A549 (cell line): ENCODE measurements around the gene KIF9. TPM values are rescaled to one million over a fixed set of nuclear protein-coding genes. Genes with fewer than 3 reads are reported as not detected.

Experiments used
- ATAC-seq, 2 experiments: fragments of 200-7000 bp in 1 of 2; fragments of >200 bp in 1 of 2; cut with Nextera tagmentation in 1 of 2; cut with Tn5 transposase in 1 of 2; 3 replicates each; pipeline versions ENCODE4 v1.8.0 to v1.9.1; 2018 to 2020; ENCODE audit warnings: mild to moderate bottlenecking in 1 of 2, moderate library complexity in 1 of 2
- CTCF ChIA-PET: fragments of 300-600 bp; sonication (Branson Sonifier 250); formaldehyde crosslinking; extraction: SDS; loops from one replicate; lab custom pipeline; 2021; ENCODE audit warnings: antibody characterized with exemption, inconsistent platforms; lab: Yijun Ruan, JAX
- POLR2A ChIA-PET: fragments of 350-600 bp; formaldehyde crosslinking; extraction: SDS; loops from one replicate; lab custom pipeline; 2021; ENCODE audit warnings: antibody characterized with exemption, inconsistent platforms; lab: Yijun Ruan, JAX
- DNase-seq, 2 experiments: peaks; one replicate each; pipeline versions ENCODE4 v3.0.0 to v3.0.0-alpha.2; 2011 to 2016; ENCODE audit warnings: low read depth in 1 of 2, low spot score in 1 of 2
- FAIRE-seq: peaks from 2 replicates; lab custom pipeline; 2011; peaks lifted over from hg19 to GRCh38; lab: Jason Lieb, UNC
- H3K27ac ChIP-seq, 2 experiments: fragments of >200 bp; sonication (Bioruptor Twin); formaldehyde crosslinking; 3 replicates each; pipeline ENCODE4 v1.5.1; 2016 to 2017
- H3K4me1 ChIP-seq: fragments of >200 bp; sonication (Bioruptor Twin); formaldehyde crosslinking; 3 replicates; pipeline ENCODE4 v1.6.1; 2016
- H3K4me2 ChIP-seq: fragments of >200 bp; sonication (Bioruptor Twin); formaldehyde crosslinking; 3 replicates; pipeline ENCODE4 v1.6.1; 2016
- H3K4me3 ChIP-seq: fragments of >200 bp; sonication (Bioruptor Twin); formaldehyde crosslinking; 3 replicates; pipeline ENCODE4 v1.5.1; 2016
- H3K9me3 ChIP-seq: fragments of >200 bp; sonication (Bioruptor Twin); formaldehyde crosslinking; 3 replicates; pipeline ENCODE4 v1.6.1; 2016
- BHLHE40 ChIP-seq: IDR thresholded peaks from 2 replicates; pipeline ENCODE4 v1.6.1; 2012; ENCODE audit warnings: low read depth, low read length, inconsistent platforms
- CBX8 ChIP-seq: fragments of 200-600 bp; sonication (generic); IDR thresholded peaks from 2 replicates; pipeline ENCODE4 v1.6.1; 2016
- CHD4 ChIP-seq: fragments of 200-600 bp; sonication (generic); IDR thresholded peaks from 2 replicates; pipeline ENCODE4 v1.6.1; 2016; ENCODE audit warnings: antibody characterized with exemption, mild to moderate bottlenecking, borderline replicate concordance
- EHMT2 ChIP-seq: fragments of 200-600 bp; sonication (generic); IDR thresholded peaks from 2 replicates; pipeline ENCODE4 v1.6.1; 2016; ENCODE audit warnings: antibody characterized with exemption, low read depth, mild to moderate bottlenecking, moderate library complexity
- EP300 ChIP-seq, 2 experiments: fragments of >200 bp; sonication (Bioruptor Twin); formaldehyde crosslinking; IDR thresholded peaks; 2 replicates in 1 of 2; 3 replicates in 1 of 2; pipeline ENCODE4 v1.6.1; 2016 to 2017
- FOSB ChIP-seq: fragments of 250-450 bp; sonication (Bioruptor Pico); IDR thresholded peaks from 2 replicates; pipeline ENCODE4 v1.5.0; 2020; ENCODE audit warnings: mild to moderate bottlenecking, moderate library complexity
- HOXB13 ChIP-seq: fragments of 250-450 bp; sonication (Bioruptor Pico); IDR thresholded peaks from 2 replicates; pipeline ENCODE4 v1.5.0; 2020; ENCODE audit warnings: low read depth, mild to moderate bottlenecking, moderate library complexity
- JUN ChIP-seq, 2 experiments: fragments of >200 bp; sonication (Bioruptor Twin); formaldehyde crosslinking; IDR thresholded peaks; 2 replicates in 1 of 2; 3 replicates in 1 of 2; pipeline ENCODE4 v1.6.1; 2016 to 2017
- MAZ ChIP-seq: fragments of 150-350 bp; IDR thresholded peaks from 2 replicates; pipeline ENCODE4 v1.6.1; 2014; ENCODE audit warnings: antibody characterized with exemption, low read depth, low read length, borderline replicate concordance
- MYC ChIP-seq: IDR thresholded peaks from 2 replicates; pipeline ENCODE4 v1.6.1; 2012; ENCODE audit warnings: mild to moderate bottlenecking, inconsistent platforms, low read length, improper control_type of control experiment, borderline replicate concordance
- NFE2L2 ChIP-seq: fragments of 150-350 bp; conservative IDR thresholded peaks from 2 replicates; pipeline ENCODE4 v1.6.1; 2014; ENCODE audit warnings: low read length
- NPAS2 ChIP-seq: fragments of 250-450 bp; sonication (Bioruptor Pico); IDR thresholded peaks from 2 replicates; pipeline ENCODE4 v1.8.0; 2022; ENCODE audit warnings: mild to moderate bottlenecking, moderate library complexity, borderline replicate concordance
- POLR2AphosphoS2 ChIP-seq: conservative IDR thresholded peaks from 2 replicates; pipeline ENCODE4 v1.6.1; 2012; ENCODE audit warnings: low read length, improper control_type of control experiment, inconsistent platforms
- RFX5 ChIP-seq: fragments of 450-650 bp; IDR thresholded peaks from 2 replicates; pipeline ENCODE4 v1.7.1; 2014; ENCODE audit warnings: antibody characterized with exemption, mild to moderate bottlenecking, moderate library complexity
- TFCP2L1 ChIP-seq: fragments of 250-450 bp; sonication (Bioruptor Pico); IDR thresholded peaks from 2 replicates; pipeline ENCODE4 v1.5.0; 2021; ENCODE audit warnings: mild to moderate bottlenecking
- ZNF302 ChIP-seq: fragments of 250-450 bp; sonication (Bioruptor Pico); IDR thresholded peaks from 2 replicates; pipeline ENCODE4 v1.9.0; 2021; ENCODE audit warnings: inconsistent platforms, mild to moderate bottlenecking, moderate library complexity
- ZSCAN20 ChIP-seq: fragments of 250-450 bp; sonication (Bioruptor Pico); IDR thresholded peaks from 2 replicates; pipeline ENCODE4 v1.8.0; 2022; ENCODE audit warnings: mild to moderate bottlenecking, moderate library complexity
- WGBS: methylation state at CpG from one replicate; pipeline ENCODE4 v1.1.6; 2017; ENCODE audit errors: missing lambda C conversion rate; 5-methylcytosine and 5-hydroxymethylcytosine counted together
- polyA plus RNA-seq, 4 experiments: library from polyadenylated mRNA; depleted of rRNA in 3 of 4; stranded (reverse); fragments of >200 nt; fragmentation: RNase III in 1 of 4; extraction: RNeasy Plus Mini Kit Qiagen cat#74134 plus additional on column Dnase treatment in 1 of 4; gene quantifications; 2 replicates in 3 of 4; 3 replicates in 1 of 4; pipeline ENCODE4 v1.2.3, GENCODE V29; 2011 to 2017
- TF ChIP-seq, protein P1 (sequence below): fragments of >200 bp; sonication (Bioruptor Twin); formaldehyde crosslinking; IDR thresholded peaks from 3 replicates; pipeline ENCODE4 v1.5.1; 2016
- TF ChIP-seq, protein P2 (sequence below): fragments of 150-350 bp; IDR thresholded peaks from 2 replicates; pipeline ENCODE4 v1.6.1; 2014; ENCODE audit warnings: low read depth, mild to moderate bottlenecking, low read length
- TF ChIP-seq, protein P3 (sequence below): fragments of 200-600 bp; sonication (generic); IDR thresholded peaks from 2 replicates; pipeline ENCODE4 v1.6.1; 2016; ENCODE audit warnings: antibody characterized with exemption, mild to moderate bottlenecking, moderate library complexity
- TF ChIP-seq, protein P4 (sequence below): IDR thresholded peaks from 2 replicates; pipeline ENCODE4 v1.6.1; 2012
- TF ChIP-seq, protein P5 (sequence below): fragments of >200 bp; sonication (Bioruptor Twin); formaldehyde crosslinking; IDR thresholded peaks from 2 replicates; pipeline ENCODE4 v1.6.1; 2016
- TF ChIP-seq, protein P6 (sequence below): fragments of 450-650 bp; IDR thresholded peaks from 2 replicates; pipeline ENCODE4 v1.6.1; 2014; ENCODE audit warnings: antibody characterized with exemption
- TF ChIP-seq, protein P7 (sequence below): fragments of 250-450 bp; sonication (Bioruptor Pico); IDR thresholded peaks from 2 replicates; pipeline ENCODE4 v1.5.0; 2020; ENCODE audit warnings: low read depth, mild to moderate bottlenecking, moderate library complexity

KIF9 gene
- polyA plus RNA-seq, 2 of the 4 experiments (the other 2 are of a cell fraction) = 12.6 to 15.5 TPM

DNA sequence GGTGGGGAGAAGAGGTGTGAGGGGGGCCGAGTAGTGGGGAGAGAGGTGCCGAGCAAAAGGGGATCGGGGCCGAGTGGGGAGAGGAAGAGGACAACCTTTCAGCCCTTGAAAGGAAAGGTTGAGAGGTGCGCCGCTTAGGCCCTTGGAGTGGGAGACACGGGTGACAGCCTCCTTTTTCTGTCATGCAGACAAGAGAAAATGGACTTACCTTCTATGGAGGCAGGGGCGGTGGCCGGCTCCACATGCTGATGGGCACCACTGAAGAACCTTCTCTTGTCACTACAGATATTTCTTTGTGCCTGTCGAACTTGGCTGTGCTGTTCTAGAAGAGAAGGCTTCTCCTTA is 566 bp upstream of the KIF9 start:
- ATAC-seq = peak in 1 of 2 experiments; percentile 3; a peak in 1 of 6 replicates
- DNase-seq = peak; percentile 5 to 13
- Histone ChIP-seq H3K4me2 (peak overlapping the region; percentile 98), H3K4me3 (peak overlapping the region; percentile 85), H3K4me1 (peaks cover 13% of the 10 kb centered on the region)
- TF ChIP-seq RFX5 (no peak), POLR2AphosphoS2 (no peak), MYC (no peak), ZNF302 (CRISPR knock-in tag) (no peak), FOSB (no peak), BHLHE40 (no peak), ZSCAN20 (CRISPR knock-in tag) (no peak), EP300 (IDR thresholded peaks at IDR 0.05) (no peak), CHD4 (no peak), MAZ (no peak), HOXB13 (CRISPR knock-in tag) (no peak)
- TF ChIP-seq, protein P1, sequence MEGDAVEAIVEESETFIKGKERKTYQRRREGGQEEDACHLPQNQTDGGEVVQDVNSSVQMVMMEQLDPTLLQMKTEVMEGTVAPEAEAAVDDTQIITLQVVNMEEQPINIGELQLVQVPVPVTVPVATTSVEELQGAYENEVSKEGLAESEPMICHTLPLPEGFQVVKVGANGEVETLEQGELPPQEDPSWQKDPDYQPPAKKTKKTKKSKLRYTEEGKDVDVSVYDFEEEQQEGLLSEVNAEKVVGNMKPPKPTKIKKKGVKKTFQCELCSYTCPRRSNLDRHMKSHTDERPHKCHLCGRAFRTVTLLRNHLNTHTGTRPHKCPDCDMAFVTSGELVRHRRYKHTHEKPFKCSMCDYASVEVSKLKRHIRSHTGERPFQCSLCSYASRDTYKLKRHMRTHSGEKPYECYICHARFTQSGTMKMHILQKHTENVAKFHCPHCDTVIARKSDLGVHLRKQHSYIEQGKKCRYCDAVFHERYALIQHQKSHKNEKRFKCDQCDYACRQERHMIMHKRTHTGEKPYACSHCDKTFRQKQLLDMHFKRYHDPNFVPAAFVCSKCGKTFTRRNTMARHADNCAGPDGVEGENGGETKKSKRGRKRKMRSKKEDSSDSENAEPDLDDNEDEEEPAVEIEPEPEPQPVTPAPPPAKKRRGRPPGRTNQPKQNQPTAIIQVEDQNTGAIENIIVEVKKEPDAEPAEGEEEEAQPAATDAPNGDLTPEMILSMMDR = no peak
- TF ChIP-seq, protein P2, sequence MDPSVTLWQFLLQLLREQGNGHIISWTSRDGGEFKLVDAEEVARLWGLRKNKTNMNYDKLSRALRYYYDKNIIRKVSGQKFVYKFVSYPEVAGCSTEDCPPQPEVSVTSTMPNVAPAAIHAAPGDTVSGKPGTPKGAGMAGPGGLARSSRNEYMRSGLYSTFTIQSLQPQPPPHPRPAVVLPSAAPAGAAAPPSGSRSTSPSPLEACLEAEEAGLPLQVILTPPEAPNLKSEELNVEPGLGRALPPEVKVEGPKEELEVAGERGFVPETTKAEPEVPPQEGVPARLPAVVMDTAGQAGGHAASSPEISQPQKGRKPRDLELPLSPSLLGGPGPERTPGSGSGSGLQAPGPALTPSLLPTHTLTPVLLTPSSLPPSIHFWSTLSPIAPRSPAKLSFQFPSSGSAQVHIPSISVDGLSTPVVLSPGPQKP = no peak
- TF ChIP-seq, protein P3, sequence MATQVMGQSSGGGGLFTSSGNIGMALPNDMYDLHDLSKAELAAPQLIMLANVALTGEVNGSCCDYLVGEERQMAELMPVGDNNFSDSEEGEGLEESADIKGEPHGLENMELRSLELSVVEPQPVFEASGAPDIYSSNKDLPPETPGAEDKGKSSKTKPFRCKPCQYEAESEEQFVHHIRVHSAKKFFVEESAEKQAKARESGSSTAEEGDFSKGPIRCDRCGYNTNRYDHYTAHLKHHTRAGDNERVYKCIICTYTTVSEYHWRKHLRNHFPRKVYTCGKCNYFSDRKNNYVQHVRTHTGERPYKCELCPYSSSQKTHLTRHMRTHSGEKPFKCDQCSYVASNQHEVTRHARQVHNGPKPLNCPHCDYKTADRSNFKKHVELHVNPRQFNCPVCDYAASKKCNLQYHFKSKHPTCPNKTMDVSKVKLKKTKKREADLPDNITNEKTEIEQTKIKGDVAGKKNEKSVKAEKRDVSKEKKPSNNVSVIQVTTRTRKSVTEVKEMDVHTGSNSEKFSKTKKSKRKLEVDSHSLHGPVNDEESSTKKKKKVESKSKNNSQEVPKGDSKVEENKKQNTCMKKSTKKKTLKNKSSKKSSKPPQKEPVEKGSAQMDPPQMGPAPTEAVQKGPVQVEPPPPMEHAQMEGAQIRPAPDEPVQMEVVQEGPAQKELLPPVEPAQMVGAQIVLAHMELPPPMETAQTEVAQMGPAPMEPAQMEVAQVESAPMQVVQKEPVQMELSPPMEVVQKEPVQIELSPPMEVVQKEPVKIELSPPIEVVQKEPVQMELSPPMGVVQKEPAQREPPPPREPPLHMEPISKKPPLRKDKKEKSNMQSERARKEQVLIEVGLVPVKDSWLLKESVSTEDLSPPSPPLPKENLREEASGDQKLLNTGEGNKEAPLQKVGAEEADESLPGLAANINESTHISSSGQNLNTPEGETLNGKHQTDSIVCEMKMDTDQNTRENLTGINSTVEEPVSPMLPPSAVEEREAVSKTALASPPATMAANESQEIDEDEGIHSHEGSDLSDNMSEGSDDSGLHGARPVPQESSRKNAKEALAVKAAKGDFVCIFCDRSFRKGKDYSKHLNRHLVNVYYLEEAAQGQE = no peak
- TF ChIP-seq, protein P4, sequence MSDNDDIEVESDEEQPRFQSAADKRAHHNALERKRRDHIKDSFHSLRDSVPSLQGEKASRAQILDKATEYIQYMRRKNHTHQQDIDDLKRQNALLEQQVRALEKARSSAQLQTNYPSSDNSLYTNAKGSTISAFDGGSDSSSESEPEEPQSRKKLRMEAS = no peak
- TF ChIP-seq, all 56 proteins: peak for 0
- CTCF ChIA-PET = interaction anchor here (0.6 kb wide), 3 partner anchors 46 to 334 kb away, joined by 3 read pairs; no protein-coding TSS in a partner anchor
- WGBS = 6% methylated on average over 7 of the region's 10 CpGs
- H3K9me3 ChIP-seq = no peaks in the 10 kb centered on the region
- POLR2A ChIA-PET = interaction anchor here (1.0 to 1.6 kb wide), 2 partner anchors 97 to 119 kb away, joined by 3 to 4 read pairs; partner anchors contain the start of gene SETD2
- H3K27ac ChIP-seq = peak overlapping the region; percentile 91 to 99
- FAIRE-seq = no peak

DNA sequence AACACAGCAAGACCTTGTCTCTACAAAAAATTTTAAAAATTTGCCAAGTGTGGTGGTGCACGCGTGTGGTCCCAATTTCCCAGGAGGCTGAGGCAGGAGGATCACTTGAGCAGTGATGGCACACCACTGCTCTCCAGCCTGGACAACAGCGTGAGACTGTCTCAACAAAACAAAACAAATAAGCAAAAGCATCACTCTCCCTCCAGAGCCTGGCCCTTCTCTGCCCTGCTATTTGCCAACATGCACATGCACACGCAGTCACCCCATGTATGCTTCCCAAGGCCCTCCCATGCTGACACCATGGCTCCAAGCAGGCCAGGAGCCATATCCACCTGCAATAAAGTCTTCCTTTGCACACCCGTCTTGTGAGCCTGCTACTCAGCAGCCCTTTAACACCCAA is 2.1 kb downstream of the KIF9 start:
- no peak for TF ChIP-seq NPAS2 (CRISPR knock-in tag)
- TF ChIP-seq, protein P5, sequence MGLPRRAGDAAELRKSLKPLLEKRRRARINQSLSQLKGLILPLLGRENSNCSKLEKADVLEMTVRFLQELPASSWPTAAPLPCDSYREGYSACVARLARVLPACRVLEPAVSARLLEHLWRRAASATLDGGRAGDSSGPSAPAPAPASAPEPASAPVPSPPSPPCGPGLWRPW = no peak
- no peak for TF ChIP-seq EP300 (IDR thresholded peaks at IDR 0.05)
- TF ChIP-seq TFCP2L1 (CRISPR knock-in tag) = no peak
- TF ChIP-seq CBX8 = no peak
- no peak for TF ChIP-seq EHMT2
- TF ChIP-seq JUN (IDR thresholded peaks at IDR 0.05) = no peak
- TF ChIP-seq MYC = no peak
- TF ChIP-seq, protein P6, sequence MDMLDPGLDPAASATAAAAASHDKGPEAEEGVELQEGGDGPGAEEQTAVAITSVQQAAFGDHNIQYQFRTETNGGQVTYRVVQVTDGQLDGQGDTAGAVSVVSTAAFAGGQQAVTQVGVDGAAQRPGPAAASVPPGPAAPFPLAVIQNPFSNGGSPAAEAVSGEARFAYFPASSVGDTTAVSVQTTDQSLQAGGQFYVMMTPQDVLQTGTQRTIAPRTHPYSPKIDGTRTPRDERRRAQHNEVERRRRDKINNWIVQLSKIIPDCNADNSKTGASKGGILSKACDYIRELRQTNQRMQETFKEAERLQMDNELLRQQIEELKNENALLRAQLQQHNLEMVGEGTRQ = no peak
- TF ChIP-seq, protein P7, sequence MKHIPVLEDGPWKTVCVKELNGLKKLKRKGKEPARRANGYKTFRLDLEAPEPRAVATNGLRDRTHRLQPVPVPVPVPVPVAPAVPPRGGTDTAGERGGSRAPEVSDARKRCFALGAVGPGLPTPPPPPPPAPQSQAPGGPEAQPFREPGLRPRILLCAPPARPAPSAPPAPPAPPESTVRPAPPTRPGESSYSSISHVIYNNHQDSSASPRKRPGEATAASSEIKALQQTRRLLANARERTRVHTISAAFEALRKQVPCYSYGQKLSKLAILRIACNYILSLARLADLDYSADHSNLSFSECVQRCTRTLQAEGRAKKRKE (CRISPR knock-in tag) = no peak
- no peak for TF ChIP-seq NFE2L2
- FAIRE-seq (no peak), DNase-seq (no peak), ATAC-seq (no peak)
- ChIA-PET CTCF (interaction anchor here (0.6 kb wide), 1 partner anchor 22 kb away, joined by 3 read pairs; no protein-coding TSS in a partner anchor), POLR2A (no interaction called here)
- no peak overlapping the region for H3K27ac ChIP-seq
- no peaks in the 10 kb centered on the region for H3K9me3 ChIP-seq
- H3K4me2 ChIP-seq = peak overlapping the region; percentile 75
- 89% methylated on average over 5 of the region's 5 CpGs for WGBS
- no peak overlapping the region for H3K4me3 ChIP-seq
- peaks cover 13% of the 10 kb centered on the region for H3K4me1 ChIP-seq
